Rectal smooth muscle tissue (tissue), 1 donor: ENCODE results near the gene ZFHX3.

ENCODE experiments used
- H3K27ac ChIP-seq: one replicate; pipeline ENCODE4 v1.7.0; 2013; ENCODE audit warnings: low read depth, low read length, inconsistent platforms
- H3K27me3 ChIP-seq: one replicate; pipeline ENCODE4 v1.7.0; 2013; ENCODE audit warnings: low read length; ENCODE audit not compliant: control insufficient read depth, insufficient read depth
- H3K36me3 ChIP-seq: one replicate; pipeline ENCODE4 v1.7.0; 2013; ENCODE audit warnings: low read length; ENCODE audit not compliant: control insufficient read depth, insufficient read depth
- H3K4me1 ChIP-seq: one replicate; pipeline ENCODE4 v1.7.0; 2013; ENCODE audit warnings: low read length; ENCODE audit not compliant: control insufficient read depth, insufficient read depth
- H3K4me3 ChIP-seq: one replicate; pipeline ENCODE4 v1.7.0; 2013; ENCODE audit warnings: low read length
- H3K9ac ChIP-seq: one replicate; pipeline ENCODE4 v1.7.0; 2013; ENCODE audit warnings: low read length

Gene ZFHX3

GRCh38 chr16:72810480-72810879 lies 237.4 kb downstream of the ZFHX3 start:
- Histone ChIP-seq H3K4me3 (no peak overlapping the region), H3K27me3 (no peaks in the 10 kb centered on the region), H3K4me1 (no peaks in the 10 kb centered on the region), H3K27ac (no peak overlapping the region), H3K36me3 (no peaks in the 10 kb centered on the region), H3K9ac (no peak overlapping the region)

- H3K36me3 ChIP-seq = no peaks in the 10 kb centered on the region
- H3K27me3 ChIP-seq = no peaks in the 10 kb centered on the region
- H3K4me1 ChIP-seq = no peaks in the 10 kb centered on the region
- no peak overlapping the region for H3K27ac ChIP-seq
- no peak overlapping the region for H3K9ac ChIP-seq
- H3K4me3 ChIP-seq = no peak overlapping the region
These were observed 238.5 kb downstream of the ZFHX3 start for GRCh38 chr16:72809446-72809845.

- Histone ChIP-seq H3K4me1 (no peaks in the 10 kb centered on the region), H3K27ac (no peak overlapping the region), H3K27me3 (no peaks in the 10 kb centered on the region), H3K4me3 (no peak overlapping the region), H3K9ac (no peak overlapping the region), H3K36me3 (no peaks in the 10 kb centered on the region)
These were observed 239.2 kb downstream of the ZFHX3 start for GRCh38 chr16:72808754-72809153.

- H3K27ac ChIP-seq = no peak overlapping the region
- H3K27me3 ChIP-seq = no peaks in the 10 kb centered on the region
- H3K9ac ChIP-seq = no peak overlapping the region
- no peaks in the 10 kb centered on the region for H3K4me1 ChIP-seq
- no peak overlapping the region for H3K4me3 ChIP-seq
- H3K36me3 ChIP-seq = no peaks in the 10 kb centered on the region
These were observed 240.7 kb downstream of the ZFHX3 start for GRCh38 chr16:72807245-72807644.

- H3K27me3 ChIP-seq = no peaks in the 10 kb centered on the region
- no peak overlapping the region for H3K27ac ChIP-seq
- no peaks in the 10 kb centered on the region for H3K4me1 ChIP-seq
- H3K36me3 ChIP-seq = no peaks in the 10 kb centered on the region
- H3K4me3 ChIP-seq = no peak overlapping the region
- H3K9ac ChIP-seq = no peak overlapping the region
These were observed 242.4 kb downstream of the ZFHX3 start for GRCh38 chr16:72805486-72805885.

GRCh38 chr16:72800524-72801161 lies 247.3 kb downstream of the ZFHX3 start:
- Histone ChIP-seq H3K4me3 (no peak overlapping the region), H3K27me3 (no peaks in the 10 kb centered on the region), H3K36me3 (peaks cover 12% of the 10 kb centered on the region), H3K27ac (no peak overlapping the region), H3K4me1 (peaks cover 12% of the 10 kb centered on the region), H3K9ac (no peak overlapping the region)

GRCh38 chr16:72798264-72798663 lies 249.7 kb downstream of the ZFHX3 start:
- H3K27me3 ChIP-seq = no peaks in the 10 kb centered on the region
- peak overlapping the region; percentile 56 for H3K27ac ChIP-seq
- peaks cover 12% of the 10 kb centered on the region for H3K4me1 ChIP-seq
- no peak overlapping the region for H3K9ac ChIP-seq
- no peak overlapping the region for H3K4me3 ChIP-seq
- H3K36me3 ChIP-seq = peaks cover 17% of the 10 kb centered on the region

GRCh38 chr16:72797621-72798020 lies 250.3 kb downstream of the ZFHX3 start:
- Histone ChIP-seq H3K27ac (peak overlapping the region; percentile 56), H3K4me1 (peaks cover 12% of the 10 kb centered on the region), H3K27me3 (no peaks in the 10 kb centered on the region), H3K36me3 (peaks cover 17% of the 10 kb centered on the region), H3K4me3 (no peak overlapping the region), H3K9ac (no peak overlapping the region)

GRCh38 chr16:72796222-72796621 lies 251.7 kb downstream of the ZFHX3 start:
- Histone ChIP-seq H3K27me3 (no peaks in the 10 kb centered on the region), H3K27ac (no peak overlapping the region), H3K9ac (no peak overlapping the region), H3K4me1 (peaks cover 12% of the 10 kb centered on the region), H3K36me3 (peaks cover 17% of the 10 kb centered on the region), H3K4me3 (no peak overlapping the region)

GRCh38 chr16:72794986-72795385 lies 252.9 kb downstream of the ZFHX3 start:
- Histone ChIP-seq H3K4me3 (no peak overlapping the region), H3K27me3 (no peaks in the 10 kb centered on the region), H3K27ac (no peak overlapping the region), H3K36me3 (peaks cover 17% of the 10 kb centered on the region), H3K9ac (no peak overlapping the region), H3K4me1 (peaks cover 12% of the 10 kb centered on the region)

- Histone ChIP-seq H3K27me3 (no peaks in the 10 kb centered on the region), H3K27ac (no peak overlapping the region), H3K9ac (no peak overlapping the region), H3K36me3 (peaks cover 15% of the 10 kb centered on the region), H3K4me3 (no peak overlapping the region), H3K4me1 (peaks cover 12% of the 10 kb centered on the region)
These were observed 253.6 kb downstream of the ZFHX3 start for GRCh38 chr16:72794319-72794718.

GRCh38 chr16:72793716-72794115 lies 254.2 kb downstream of the ZFHX3 start:
- no peak overlapping the region for H3K4me3 ChIP-seq
- H3K36me3 ChIP-seq = peaks cover 14% of the 10 kb centered on the region
- no peak overlapping the region for H3K27ac ChIP-seq
- H3K4me1 ChIP-seq = peaks cover 12% of the 10 kb centered on the region
- H3K9ac ChIP-seq = no peak overlapping the region
- H3K27me3 ChIP-seq = no peaks in the 10 kb centered on the region

GRCh38 chr16:72793017-72793416 lies 254.9 kb downstream of the ZFHX3 start:
- H3K27ac ChIP-seq = no peak overlapping the region
- no peak overlapping the region for H3K9ac ChIP-seq
- H3K36me3 ChIP-seq = peaks cover 14% of the 10 kb centered on the region
- no peaks in the 10 kb centered on the region for H3K27me3 ChIP-seq
- H3K4me1 ChIP-seq = peaks cover 7% of the 10 kb centered on the region
- no peak overlapping the region for H3K4me3 ChIP-seq
